Measurements from ENCODE around the gene DOK4. TPM values are rescaled to one million over a fixed set of nuclear protein-coding genes. Genes with fewer than 3 reads are reported as not detected.

Gene DOK4
- total RNA-seq, 2 donors from 2014 or later = 6.4 to 16.8 TPM

DNA sequence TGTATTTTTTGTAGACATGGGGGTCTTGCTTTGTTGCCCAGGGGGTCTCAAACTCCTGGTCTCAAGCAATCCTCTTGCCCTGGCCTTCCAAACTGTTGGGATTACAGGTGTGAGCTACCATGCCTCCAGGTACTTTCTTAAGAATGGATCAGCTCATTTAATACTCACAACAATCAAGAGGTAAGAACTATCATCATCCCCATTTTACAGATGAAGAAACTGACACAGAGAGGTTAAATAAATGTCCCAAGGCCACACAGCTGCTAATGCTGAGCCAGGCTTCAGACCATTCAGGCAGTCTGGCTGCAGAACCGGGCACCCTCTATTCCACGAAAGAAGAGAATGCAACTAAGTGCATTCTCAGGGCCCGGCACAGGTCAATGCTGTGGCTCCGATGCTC lies 28.1 kb upstream of the DOK4 start:
- Mint-ChIP-seq H3K4me3 (no peak overlapping the region), H3K36me3 (ENCODE audit: low read depth) (peaks cover 38% of the 10 kb centered on the region), H3K27me3 (no peaks in the 10 kb centered on the region), H3K9me3 (no peaks in the 10 kb centered on the region), H3K4me1 (no peaks in the 10 kb centered on the region), H3K27ac (no peak overlapping the region)
- no peak for ATAC-seq (replicated peaks)

- Mint-ChIP-seq H3K27ac (no peak overlapping the region), H3K36me3 (ENCODE audit: low read depth) (peaks cover 31% of the 10 kb centered on the region), H3K27me3 (no peaks in the 10 kb centered on the region), H3K4me3 (no peak overlapping the region), H3K9me3 (no peaks in the 10 kb centered on the region), H3K4me1 (no peaks in the 10 kb centered on the region)
- no peak for ATAC-seq (replicated peaks)
Observed at GRCh38 chr16:57513371-57514102, 27.2 kb upstream of the DOK4 start.

DNA sequence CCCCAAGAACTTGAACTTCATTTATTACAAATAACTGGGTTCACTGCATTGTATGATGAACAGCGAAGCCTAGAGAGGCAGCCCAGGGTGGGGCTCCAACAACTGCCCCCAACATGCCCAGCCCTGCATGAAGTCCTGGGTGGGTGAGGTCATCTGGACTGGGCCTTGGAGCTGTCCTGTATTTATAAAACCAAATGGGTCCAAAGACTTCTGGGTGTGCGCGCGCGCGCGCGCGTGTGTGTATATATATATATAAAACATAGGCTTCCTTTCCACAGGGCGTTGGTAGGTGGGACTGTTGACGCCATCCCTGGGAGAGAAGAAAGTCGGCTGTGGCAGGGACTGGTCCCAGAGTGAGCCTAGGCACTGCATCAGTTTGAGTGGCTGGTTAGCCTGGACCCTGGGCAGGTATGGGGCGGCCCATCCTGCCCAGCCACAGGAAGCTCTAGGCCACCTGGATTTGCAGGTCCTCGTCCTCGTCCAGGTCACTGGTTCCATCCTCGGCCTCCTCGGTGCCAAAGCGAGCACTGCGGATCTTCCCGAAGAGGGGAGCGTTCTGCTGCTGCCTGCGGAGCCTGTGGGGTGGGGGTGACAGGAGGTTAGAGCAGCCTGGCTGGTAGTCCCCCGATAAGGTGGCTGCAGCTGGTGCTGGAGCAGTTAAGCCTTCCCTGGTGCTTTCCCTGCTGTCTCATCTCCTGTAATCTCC lies 26.2 kb upstream of the DOK4 start:
- no peaks in the 10 kb centered on the region for H3K4me1 Mint-ChIP-seq
- peaks cover 28% of the 10 kb centered on the region for H3K36me3 Mint-ChIP-seq (ENCODE audit: low read depth)
- no peak for ATAC-seq (replicated peaks)
- no peak overlapping the region for H3K4me3 Mint-ChIP-seq
- H3K9me3 Mint-ChIP-seq = no peaks in the 10 kb centered on the region
- no peaks in the 10 kb centered on the region for H3K27me3 Mint-ChIP-seq
- H3K27ac Mint-ChIP-seq = no peak overlapping the region

GRCh38 chr16:57510016-57510871 lies 24.0 kb upstream of the DOK4 start:
- Mint-ChIP-seq H3K27me3 (no peaks in the 10 kb centered on the region), H3K9me3 (no peaks in the 10 kb centered on the region), H3K4me1 (no peaks in the 10 kb centered on the region), H3K4me3 (no peak overlapping the region), H3K27ac (no peak overlapping the region), H3K36me3 (ENCODE audit: low read depth) (peaks cover 14% of the 10 kb centered on the region)
- ATAC-seq (replicated peaks) = no peak

DNA sequence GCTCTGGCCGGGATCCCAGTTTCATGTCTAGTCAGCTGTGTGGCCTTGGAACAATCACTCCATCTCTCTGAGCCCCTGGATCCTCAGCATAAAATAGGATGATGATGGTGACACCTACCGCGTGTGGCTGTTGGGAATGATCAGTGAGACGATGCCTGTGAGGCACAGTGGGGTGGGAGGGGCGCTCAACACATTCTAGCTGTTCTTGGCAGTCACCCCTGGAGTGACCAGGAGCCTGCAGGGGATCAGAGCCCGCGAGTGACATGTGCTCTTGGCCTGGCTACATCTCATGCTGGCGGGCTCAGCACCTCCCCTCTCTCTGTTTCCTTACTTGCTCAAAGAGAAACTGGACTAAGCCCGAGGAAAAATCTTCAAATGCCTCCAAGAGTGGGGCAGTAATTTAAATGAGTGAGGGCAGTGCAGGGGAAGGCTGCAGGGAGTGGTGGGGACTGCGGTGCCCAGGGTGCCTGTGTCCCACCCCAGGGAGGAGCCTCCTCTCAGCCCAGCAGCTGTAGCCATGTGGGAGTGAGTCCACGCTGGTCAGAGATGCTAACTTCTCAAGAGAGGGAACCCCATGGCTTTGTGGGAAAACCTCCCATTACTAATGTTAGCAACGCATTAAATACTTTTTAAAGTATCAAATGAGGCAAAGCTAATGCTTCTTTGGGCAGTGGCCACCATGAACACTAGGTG lies 23.1 kb upstream of the DOK4 start:
- H3K4me3 Mint-ChIP-seq = no peak overlapping the region
- H3K9me3 Mint-ChIP-seq = no peaks in the 10 kb centered on the region
- H3K27me3 Mint-ChIP-seq = no peaks in the 10 kb centered on the region
- no peak for ATAC-seq (replicated peaks)
- H3K36me3 Mint-ChIP-seq (ENCODE audit: low read depth) = peaks cover 12% of the 10 kb centered on the region
- H3K4me1 Mint-ChIP-seq = no peaks in the 10 kb centered on the region
- H3K27ac Mint-ChIP-seq = no peak overlapping the region

GRCh38 chr16:57508035-57508425 lies 21.7 kb upstream of the DOK4 start:
- ATAC-seq (replicated peaks) = no peak
- no peak overlapping the region for H3K4me3 Mint-ChIP-seq
- H3K36me3 Mint-ChIP-seq (ENCODE audit: low read depth) = peaks cover 8% of the 10 kb centered on the region
- H3K27me3 Mint-ChIP-seq = no peaks in the 10 kb centered on the region
- H3K4me1 Mint-ChIP-seq = no peaks in the 10 kb centered on the region
- no peak overlapping the region for H3K27ac Mint-ChIP-seq
- H3K9me3 Mint-ChIP-seq = no peaks in the 10 kb centered on the region

GRCh38 chr16:57507136-57508034 lies 21.1 kb upstream of the DOK4 start:
- ATAC-seq (replicated peaks) = no peak
- Mint-ChIP-seq H3K9me3 (no peaks in the 10 kb centered on the region), H3K4me1 (no peaks in the 10 kb centered on the region), H3K27ac (no peak overlapping the region), H3K4me3 (no peak overlapping the region), H3K27me3 (no peaks in the 10 kb centered on the region), H3K36me3 (ENCODE audit: low read depth) (peaks cover 5% of the 10 kb centered on the region)

DNA sequence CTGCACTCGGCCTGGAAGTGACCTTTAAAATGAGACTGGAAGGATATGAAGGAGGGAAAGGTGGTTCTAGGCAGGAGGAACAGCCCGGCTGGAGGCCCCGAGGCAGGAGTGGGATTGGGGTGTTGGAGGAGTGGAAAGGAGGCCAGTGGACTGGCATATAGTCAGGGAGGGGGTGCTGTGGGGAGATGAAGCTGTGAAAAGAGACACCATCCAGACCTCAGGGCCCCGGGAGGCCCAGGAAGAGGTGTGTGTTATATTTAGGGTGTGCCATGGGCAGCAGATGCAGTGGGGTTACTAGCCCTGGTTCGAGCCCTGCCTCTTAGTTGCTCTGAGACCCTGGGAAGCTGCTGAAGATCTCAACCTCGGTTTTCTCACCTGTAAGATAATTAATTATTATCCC lies 18.9 kb upstream of the DOK4 start:
- no peaks in the 10 kb centered on the region for H3K27me3 Mint-ChIP-seq
- no peak overlapping the region for H3K4me3 Mint-ChIP-seq
- no peaks in the 10 kb centered on the region for H3K4me1 Mint-ChIP-seq
- H3K36me3 Mint-ChIP-seq (ENCODE audit: low read depth) = no peaks in the 10 kb centered on the region
- ATAC-seq (replicated peaks) = no peak
- no peak overlapping the region for H3K27ac Mint-ChIP-seq
- H3K9me3 Mint-ChIP-seq = no peaks in the 10 kb centered on the region

- no peak for ATAC-seq (replicated peaks)
- Mint-ChIP-seq H3K27ac (no peak overlapping the region), H3K9me3 (no peaks in the 10 kb centered on the region), H3K4me3 (no peak overlapping the region), H3K27me3 (no peaks in the 10 kb centered on the region), H3K36me3 (ENCODE audit: low read depth) (no peaks in the 10 kb centered on the region), H3K4me1 (no peaks in the 10 kb centered on the region)
Observed at GRCh38 chr16:57504491-57504890, 18.2 kb upstream of the DOK4 start.

DNA sequence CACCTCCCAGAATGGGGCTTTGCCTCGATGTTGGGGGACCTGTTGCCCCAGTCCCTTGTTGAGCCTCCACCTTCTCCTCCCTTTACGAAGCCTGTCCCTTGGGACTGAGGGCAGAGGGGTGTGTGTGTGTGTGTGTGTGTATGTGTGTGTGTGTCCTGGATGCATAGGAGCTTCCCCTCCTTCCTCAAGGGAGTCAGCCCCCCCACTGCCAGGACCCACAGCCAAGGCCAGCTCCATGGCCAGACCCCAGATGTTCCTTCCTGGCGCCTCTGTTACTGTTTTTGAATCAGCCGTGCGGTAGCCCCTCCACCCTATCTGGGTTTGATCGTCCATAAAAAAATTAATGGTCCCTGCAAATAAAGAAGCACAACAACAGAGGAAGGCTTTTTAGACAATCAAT lies 17.7 kb upstream of the DOK4 start:
- no peaks in the 10 kb centered on the region for H3K9me3 Mint-ChIP-seq
- no peaks in the 10 kb centered on the region for H3K4me1 Mint-ChIP-seq
- no peak overlapping the region for H3K27ac Mint-ChIP-seq
- ATAC-seq (replicated peaks) = no peak
- no peak overlapping the region for H3K4me3 Mint-ChIP-seq
- H3K27me3 Mint-ChIP-seq = no peaks in the 10 kb centered on the region
- H3K36me3 Mint-ChIP-seq (ENCODE audit: low read depth) = no peaks in the 10 kb centered on the region

GRCh38 chr16:57503366-57503765 lies 17.1 kb upstream of the DOK4 start:
- Mint-ChIP-seq H3K27me3 (no peaks in the 10 kb centered on the region), H3K36me3 (ENCODE audit: low read depth) (no peaks in the 10 kb centered on the region), H3K9me3 (no peaks in the 10 kb centered on the region), H3K4me3 (no peak overlapping the region), H3K4me1 (no peaks in the 10 kb centered on the region), H3K27ac (no peak overlapping the region)
- ATAC-seq (replicated peaks) = no peak

DNA sequence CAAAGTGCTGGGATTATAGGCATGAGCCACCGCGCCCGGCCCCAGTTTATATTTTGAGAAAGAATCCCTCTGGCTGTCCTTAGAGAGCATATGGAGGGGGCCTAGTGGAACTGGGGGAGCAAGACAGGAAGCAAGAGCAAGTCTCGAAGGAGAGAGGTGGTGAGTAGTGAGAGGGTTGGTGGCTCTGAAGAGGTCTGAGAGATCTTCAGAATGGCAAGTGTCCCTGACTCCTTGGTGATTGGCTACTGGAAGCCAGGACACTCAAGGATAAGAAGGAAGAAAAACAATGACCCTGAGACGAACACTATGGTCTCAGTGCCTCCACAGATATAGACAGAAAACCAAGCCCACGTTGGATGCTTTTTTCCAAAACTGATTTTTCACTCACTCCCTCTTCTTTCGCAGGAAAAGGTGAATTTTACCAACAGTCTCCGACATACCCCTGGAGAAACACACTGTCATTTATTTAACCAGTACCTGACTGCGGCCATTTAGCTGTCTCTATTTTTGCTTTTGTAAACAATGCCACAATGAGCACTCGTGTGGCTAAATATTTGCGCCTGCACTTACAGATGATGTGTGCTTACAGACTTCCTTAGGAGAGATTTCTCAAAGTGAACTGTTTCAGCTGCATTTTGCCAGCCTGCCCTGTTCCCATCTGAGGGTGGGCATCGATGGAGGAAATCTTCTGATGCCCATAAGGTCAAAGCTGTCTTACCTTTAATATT lies 15.9 kb upstream of the DOK4 start:
- ATAC-seq (replicated peaks) = no peak
- H3K4me3 Mint-ChIP-seq = no peak overlapping the region
- no peaks in the 10 kb centered on the region for H3K36me3 Mint-ChIP-seq (ENCODE audit: low read depth)
- peak overlapping the region; percentile 17 for H3K27ac Mint-ChIP-seq
- H3K27me3 Mint-ChIP-seq = no peaks in the 10 kb centered on the region
- H3K4me1 Mint-ChIP-seq = no peaks in the 10 kb centered on the region
- no peaks in the 10 kb centered on the region for H3K9me3 Mint-ChIP-seq

DNA sequence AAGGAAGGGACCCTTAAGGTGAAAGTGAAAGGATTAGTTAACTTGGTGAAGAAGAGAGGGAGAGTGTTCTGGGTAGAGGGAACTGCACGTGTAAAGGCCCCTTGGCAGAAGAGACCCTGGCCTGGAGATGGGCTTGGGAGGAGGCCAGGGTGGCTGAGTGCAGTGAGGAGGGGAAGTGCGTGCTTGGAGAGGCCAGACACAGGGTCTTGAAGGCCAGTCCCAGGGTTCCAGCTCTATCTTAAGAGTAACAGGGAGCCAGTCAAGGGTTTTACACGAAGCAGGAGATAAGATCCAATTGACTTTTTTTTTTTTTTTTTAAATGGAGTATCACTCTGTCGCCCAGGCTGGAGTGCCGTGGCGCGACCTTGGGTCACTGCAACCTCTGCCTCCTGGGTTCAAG lies 15.2 kb upstream of the DOK4 start:
- no peaks in the 10 kb centered on the region for H3K4me1 Mint-ChIP-seq
- no peaks in the 10 kb centered on the region for H3K36me3 Mint-ChIP-seq (ENCODE audit: low read depth)
- no peak for ATAC-seq (replicated peaks)
- no peak overlapping the region for H3K27ac Mint-ChIP-seq
- H3K9me3 Mint-ChIP-seq = no peaks in the 10 kb centered on the region
- H3K4me3 Mint-ChIP-seq = no peak overlapping the region
- no peaks in the 10 kb centered on the region for H3K27me3 Mint-ChIP-seq

All from activated T-helper 17 cell treated with anti-CD3 and anti-CD28 coated beads, Interleukin-2, amount 50 U/mL, for 72 hours (primary cell).